Hematopoietic multipotent progenitor cell treated with erythropoietin and hydrocortisone succinate and interleukin-3 and kit ligand, for 17 days (in vitro differentiated cells): ENCODE results near the gene CRACDL.
"Not testable (repeated sequence)": the region's sequence is repeated elsewhere in the genome, so short reads cannot be mapped to it uniquely, and the experiment has no call there.

Source experiments
- DNase-seq: peaks from one replicate; pipeline ENCODE4 v3.0.0-alpha.2; 2015; ENCODE audit warnings: low spot score

The CRACDL gene

DNA sequence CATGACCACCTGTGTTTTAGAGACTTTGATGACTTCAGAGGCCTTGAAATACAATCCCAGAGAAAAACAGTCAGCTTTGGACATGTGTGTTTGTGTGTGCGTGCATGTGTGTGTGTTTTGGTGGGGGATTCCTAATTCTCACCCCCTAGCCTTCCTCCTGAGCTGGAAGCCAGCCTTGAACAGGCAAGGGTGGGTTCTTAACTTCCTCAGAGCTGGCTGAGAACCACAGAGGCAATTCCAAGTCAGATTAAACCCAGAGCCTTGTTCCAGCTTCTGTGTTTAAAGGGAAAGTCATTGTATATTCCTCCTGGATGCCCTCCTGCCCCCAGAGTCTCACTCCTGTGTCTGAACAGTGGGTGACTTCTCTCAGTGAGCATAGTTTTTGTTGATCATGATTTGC is 159.9 kb downstream of the CRACDL start:
- no peak for DNase-seq

DNA sequence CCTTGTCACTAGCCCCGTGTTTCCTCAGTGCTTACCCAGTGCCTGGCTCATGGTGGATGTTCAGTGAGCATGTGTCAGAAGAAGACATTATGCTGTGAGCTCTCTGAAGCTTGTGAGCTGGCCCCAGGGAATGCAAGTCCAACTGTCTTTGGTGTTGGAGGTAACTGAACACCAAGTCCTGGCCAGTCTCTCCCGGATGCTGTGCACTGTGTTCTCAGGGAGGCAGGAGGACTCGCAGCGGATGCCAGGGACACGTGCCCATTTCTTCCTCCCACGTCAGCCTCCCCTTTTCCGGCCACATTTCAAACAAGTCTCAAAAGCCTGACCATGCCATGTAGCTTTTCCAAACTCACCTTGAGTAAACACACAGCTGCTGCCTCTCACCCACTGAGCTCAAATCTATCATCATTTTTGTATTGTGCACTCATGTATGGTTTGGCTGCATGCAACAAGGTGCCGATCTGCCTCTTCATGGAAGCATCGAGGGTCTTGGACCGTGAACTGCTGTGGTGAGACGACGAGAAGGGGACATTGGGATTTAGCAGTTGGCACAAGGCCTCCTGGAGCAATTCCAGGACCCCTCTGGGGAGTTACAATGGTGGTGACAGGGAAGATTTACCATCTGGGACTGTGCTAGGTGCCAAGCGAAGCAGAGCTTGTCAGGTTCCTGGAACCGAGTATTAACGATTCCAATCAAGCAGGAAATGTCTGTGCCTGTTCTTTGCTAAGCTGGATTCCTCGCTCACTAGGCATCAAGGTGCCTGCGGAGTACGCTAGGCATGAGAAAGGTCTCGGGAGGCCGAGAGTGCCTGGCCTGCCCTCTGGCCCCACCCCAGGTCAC is 160.7 kb downstream of the CRACDL start:
- no peak for DNase-seq

DNA sequence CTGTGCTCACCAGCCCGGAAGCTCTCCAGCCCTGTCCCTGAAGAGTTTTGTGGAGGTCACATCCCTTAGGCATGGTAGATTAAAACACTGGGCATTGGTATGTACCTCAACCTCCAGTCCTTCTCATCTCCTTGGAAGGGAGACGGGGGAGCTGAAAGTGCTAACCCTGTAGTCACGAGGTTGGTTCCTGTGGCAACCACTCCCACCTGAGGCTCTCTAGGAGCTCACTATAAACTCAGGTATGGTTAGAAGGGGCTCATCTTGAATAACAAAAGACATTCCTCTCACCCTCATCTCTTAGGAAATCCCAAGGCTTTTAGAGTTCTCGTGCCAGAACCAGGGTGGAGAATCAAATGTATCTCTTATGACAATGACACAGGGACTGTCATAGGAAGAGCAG is 162.1 kb downstream of the CRACDL start:
- no peak for DNase-seq

DNA sequence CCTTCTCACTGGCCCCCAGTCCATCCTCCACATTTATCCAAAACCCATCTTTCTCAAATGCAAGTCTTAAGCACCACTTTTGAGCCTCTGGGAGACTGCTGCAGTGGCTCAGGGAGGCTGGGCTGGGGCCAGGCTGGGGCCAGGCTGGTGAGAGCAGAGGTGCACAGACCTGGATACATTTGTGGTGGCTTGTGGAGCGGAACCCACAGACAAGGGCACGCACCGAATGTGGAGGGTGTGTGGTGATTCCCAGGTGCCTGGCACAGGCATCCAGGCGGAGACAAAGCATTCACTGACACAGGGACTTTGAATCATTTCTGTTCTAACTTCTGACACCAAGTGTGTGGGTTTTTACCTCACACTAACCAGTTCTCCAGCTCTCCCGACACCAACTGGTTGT is 162.9 kb downstream of the CRACDL start:
- DNase-seq, result no peak

DNA sequence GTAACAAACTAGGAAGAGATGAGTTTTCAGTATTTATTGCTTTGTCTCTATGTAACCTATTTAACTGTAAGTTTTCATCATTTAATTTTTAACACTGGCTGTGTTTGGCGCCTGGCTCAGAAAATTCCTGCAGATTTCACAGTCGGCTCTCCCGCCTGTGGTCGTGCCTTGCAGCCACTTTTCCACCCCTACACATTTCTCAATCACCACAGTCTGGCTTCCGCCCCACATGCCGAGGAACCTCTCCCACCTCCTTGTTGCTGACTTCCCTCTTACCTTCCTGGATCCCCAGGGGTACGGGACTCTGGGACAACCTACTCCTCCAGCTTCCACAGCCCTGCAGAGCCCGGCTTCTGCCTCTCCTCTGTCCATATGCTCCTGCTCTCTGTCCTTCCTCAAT is 163.5 kb downstream of the CRACDL start:
- DNase-seq, result no peak

DNA sequence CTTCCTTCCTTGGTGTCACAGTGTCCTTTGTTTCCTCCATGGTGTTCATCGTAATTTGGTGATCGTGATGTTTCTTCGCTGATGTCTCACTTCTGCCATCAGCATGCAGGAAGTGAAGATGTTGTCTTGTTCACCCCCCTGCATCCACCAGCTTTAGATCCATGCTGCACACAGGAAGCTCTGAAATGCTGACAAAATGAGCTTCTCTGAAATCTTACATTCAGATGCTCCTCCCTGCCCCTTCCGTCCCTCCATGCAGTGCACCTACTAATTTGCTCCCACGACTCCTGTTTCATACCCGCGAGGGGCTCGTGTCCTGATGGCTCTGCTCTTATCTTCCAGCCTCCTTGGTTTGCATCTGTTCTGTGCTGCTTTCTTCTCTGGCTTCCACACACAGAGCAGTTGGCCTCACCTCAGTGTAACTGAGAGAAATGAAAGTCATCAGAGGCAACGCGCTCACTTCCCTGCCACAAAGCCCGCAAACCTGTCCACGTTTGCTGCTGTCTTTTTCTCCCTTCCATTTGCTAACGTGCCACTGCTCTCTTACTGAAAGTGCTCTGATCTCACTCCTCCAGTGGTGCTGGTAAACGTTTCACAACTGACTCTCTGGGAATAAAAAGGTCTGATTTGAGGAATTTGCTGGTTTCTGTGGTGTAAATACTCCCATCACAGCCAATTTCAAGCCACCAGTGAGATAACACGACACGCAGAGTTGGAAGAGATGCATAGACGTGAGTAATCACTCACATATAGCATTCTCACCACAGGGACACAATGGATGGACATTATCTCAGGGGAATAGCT is 164.1 kb downstream of the CRACDL start:
- DNase-seq, result no peak

DNA sequence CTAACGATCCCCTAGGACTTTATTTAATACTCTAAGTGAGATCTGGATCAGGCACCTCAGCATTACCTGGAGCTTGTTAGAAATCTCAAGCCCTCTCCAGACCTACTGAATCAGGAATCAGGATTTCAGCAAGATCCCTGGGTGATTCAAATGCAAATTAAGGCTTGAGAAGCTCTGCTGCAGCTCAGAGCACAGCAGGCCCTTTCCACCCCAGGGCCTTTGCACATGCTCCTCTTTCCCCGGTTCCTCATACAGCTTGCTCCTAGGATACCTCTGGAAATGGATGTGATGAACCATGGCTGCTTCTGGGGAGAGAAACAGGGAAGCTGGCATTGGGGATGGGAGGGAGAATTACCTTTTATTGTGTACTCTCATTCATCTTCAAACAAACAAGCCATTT is 164.8 kb downstream of the CRACDL start:
- no peak for DNase-seq

DNA sequence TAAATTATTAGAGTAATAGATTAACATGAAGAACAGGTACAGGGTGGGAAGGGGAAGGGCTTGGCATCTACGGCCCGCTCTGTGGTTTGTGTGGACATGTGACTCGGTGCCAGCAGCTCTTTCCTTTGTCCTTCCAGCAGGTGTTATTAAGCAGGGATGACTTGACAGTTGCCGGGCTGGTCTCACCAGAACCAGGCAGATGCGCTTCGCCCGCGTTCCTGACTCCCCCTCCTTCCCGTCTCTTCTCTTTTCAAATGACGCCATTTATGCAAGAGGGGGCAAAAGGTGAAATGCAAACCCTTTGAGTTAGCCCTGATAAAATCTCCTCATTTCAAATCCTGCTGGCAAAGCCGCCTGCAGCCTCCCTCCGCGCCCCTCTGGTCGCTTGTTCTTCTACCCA is 166.2 kb downstream of the CRACDL start:
- no peak for DNase-seq

DNA sequence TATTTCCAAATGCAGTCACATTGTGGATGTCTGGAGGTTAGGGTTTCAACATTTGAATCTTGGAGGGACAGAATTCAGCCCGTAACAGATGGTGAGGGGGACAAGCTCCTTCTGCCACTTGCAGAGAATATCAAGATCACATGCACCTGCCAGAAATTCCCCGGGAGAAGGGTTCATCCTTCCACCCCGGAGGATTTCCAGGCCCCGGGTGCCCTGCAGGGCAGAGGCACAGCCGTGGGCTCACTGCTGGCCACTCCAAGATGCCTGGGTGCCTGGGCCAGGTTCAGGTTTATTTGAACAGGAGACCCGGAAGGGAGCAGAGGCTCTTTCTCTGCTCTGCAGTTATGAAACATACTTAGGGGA is 166.9 kb downstream of the CRACDL start:
- DNase-seq, result no peak

DNA sequence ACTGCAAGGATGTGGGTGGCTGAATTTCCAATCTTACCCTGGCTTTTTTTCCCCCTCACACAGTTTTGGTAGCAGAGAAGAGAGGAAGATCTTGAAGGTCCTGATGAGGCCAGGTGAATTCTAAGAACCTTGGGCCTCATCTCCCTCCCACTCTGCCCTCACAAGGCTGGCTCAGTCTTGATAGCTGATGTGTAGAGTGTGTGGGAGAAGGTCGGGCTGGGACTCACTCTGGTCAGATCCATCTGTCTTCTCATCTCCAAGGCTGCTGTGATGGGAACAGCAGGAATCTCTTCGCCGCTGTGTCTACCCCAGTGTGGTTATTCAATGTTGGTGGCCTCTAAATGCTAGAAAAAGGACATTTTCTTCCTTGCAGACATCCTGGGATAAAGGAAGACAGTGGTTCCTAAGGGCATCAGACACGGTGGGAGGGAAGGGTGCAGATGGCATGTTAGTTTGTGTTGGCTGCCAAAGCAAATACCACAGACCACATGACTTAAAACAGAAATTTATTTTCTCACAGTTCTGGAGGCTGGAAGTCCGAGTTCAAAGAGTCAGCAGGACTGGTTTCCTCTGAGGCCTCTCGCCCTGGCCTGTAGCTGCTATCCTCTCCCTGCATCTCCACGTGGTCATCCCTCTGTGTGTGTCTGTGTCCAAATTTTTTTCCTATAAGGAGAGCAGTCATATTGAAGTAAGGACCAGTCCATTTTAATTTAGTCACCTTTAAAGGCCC is 167.5 kb downstream of the CRACDL start:
- DNase-seq, result no peak

DNA sequence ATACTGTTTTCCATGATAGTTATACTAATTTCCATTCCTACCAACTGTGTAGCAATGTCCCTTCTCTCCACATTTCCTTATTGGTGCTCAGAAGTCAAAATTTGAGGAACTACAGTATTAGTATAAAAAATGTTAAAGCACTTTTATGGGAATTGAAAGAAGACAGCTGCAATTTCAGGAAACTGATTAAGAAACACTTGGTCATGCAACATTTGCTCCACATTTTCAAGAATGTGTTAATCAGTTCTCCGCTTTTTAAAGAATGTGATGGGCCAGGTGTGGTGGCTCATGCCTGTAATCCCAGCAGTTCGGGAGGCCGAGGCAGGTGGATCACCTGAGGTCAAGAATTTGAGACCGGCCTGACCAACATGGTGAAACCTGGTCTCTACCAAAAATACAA is 171.5 kb downstream of the CRACDL start:
- no peak for DNase-seq

DNA sequence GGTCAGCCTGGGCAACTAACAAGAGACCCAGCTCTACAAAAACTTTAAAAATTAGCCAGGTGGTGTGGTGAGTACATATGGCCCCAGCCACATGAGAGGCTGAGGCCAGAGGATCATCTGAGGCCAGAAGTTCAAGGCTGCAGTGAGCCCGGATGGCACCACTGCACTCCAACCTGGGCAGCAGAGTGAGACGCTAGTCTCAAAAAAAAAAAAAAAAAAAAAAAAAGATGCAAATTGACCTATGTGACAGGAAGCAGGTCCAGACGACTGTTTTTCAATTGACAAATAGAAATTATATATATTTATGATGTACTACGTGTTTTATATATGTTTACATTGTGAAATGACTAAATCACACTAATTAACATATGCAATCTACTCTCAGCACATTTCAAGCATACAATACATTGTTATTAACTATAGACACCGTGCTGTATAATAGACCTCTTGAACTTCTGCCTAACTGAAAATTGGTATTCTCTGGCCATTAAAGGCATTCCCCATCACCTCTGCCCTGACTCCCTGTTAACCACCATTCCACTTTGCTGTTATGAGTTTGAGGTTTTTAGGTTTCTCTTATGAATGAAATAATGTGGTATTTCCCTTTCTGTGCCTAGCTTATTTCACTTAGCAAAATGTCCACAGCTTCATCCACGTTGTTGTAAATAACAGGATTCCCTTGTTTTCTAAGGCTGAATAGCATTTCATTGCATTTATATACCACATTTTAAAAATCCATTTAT is 172.6 kb downstream of the CRACDL start:
- no peak for DNase-seq

DNA sequence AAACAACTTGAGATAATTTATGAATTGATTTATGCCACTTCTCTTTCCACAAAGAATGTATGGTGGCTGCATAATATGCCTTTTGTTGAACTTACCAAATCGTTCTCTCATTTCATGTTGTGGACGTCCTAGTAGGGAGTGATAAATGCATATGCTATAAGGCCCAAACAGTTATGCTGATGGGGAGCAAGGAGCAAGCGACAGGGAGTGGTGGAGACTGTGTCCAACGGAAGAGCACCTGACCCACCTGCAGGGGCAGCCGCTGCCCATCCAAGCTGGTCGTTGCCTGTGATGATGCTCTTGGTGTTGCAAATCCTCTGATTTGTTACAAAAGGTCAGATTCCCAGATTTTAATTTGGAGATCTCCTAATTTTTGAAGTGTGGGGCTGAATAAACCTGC is 174.1 kb downstream of the CRACDL start:
- no peak for DNase-seq

DNA sequence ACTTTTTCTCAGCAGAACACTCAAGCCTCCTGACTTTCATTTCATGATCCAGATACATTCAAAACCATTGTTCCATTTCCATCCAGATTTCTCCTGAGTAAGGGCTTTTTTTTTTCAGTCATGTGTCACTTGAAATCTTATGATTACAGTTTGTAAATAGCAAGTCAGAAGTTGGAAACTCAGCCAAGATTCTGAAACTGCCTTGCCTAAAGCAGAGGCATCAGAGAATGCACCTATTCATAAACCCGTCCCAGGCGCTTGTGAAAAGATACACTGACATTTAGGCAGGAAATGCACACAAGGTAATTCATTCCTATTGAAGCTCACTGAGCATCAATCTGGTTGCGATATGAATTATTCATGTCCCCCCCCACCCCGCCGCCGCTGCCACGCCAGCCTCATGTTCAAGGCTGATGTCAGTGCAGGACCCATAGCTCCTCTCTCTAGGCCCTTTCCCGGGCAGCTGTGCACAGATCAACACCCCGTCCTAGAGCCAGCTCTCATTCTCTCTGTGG is 174.7 kb downstream of the CRACDL start:
- no peak for DNase-seq

DNA sequence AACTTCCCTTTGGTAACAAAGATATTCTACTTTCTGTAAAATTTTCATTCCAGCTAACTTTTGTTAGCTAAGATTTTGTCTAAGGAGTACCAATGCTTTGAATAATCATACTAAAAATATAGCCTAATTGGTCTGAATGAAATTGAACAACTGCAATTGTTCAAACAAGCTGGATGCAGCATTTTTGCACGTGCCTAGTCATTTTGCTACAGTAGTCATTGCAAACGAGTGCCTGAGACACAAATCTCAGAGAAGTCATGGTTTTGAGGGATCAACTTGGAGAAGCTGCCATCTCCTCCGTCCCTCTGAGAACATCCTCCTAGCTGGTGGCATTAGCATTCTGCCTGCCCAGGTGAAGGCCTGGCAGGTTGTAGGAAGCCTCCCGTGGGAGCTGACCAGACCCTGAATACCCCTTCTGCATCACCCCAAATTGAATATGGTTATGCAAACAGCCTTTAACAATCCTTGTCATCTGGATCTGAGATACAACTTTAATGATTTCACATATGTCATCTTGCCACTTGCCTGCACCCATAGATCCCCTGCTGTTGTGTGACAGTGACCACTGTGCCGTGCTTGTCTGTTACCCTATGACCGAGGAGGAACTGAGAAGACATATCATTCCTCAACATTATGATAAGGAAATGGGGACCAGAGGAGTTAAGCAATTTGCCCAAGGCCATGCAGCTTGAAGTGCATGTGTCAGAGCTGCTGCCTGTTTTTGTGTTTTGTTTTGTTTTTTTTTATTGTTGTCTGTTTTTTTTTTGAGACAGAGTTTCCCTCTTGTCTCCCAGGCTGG is 176.0 kb downstream of the CRACDL start:
- no peak for DNase-seq

DNA sequence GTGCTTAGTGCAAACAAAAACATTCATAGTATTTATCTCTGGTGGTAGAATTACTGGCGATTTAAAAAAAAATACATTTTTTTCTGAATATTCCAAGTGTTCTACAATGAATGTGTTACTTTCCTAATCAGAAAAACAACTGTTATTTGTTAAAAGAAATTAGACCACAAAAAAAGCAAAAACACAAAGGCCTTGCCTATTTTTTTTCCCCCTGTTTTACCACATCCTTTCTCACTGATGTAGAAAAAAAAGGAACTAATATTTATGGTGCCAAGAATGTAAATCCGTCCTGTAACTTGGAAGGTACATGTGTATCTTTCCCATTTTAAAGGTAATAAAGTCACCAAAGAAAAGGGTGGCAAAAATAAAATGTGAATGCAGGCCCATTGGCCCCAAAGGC is 176.7 kb downstream of the CRACDL start:
- no peak for DNase-seq

DNA sequence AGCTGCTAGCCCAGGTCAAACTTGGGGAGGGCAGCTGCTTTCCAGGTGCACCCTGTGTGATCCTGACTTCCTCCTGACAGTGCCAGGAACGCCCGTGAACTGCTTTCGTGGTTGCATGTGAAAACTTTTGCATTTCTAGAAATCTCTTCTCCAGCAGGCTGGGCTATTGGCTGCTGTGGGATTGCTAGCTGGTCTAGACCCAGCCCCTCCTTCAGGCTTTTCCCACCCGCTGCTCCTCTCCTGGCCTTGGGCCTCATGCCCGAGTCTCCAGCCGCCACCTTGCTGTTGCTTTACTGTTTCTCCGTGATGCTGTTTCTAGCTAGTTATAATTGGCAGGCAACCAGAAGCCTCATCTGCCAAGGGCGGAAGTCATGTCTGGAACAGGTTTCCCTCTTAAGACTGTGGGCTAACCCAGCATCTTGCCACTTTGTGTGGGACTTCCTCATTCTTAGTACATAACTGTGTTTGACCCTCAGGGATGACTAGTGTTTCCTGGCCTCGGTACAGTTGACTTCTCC is 178.1 kb downstream of the CRACDL start:
- DNase-seq, result no peak

DNA sequence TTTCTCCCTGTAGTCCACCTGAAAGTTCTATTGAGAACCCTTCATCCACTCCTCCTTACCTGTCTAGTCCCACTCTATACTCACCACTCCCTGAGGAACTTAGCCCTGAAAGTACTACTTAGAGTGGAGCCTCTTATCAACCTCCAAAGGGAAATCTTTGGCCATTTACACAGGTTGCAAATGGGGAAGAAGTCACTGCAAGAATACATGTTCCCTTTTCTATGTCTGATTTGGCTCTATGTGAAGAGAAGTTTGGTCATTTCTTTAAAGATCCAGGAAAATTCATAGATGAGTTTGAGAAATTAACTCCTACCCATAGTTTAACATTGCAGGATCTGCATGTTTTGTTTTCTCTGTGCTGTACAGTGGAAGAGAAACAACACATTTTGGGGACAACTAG is 182.2 kb downstream of the CRACDL start:
- no peak for DNase-seq

DNA sequence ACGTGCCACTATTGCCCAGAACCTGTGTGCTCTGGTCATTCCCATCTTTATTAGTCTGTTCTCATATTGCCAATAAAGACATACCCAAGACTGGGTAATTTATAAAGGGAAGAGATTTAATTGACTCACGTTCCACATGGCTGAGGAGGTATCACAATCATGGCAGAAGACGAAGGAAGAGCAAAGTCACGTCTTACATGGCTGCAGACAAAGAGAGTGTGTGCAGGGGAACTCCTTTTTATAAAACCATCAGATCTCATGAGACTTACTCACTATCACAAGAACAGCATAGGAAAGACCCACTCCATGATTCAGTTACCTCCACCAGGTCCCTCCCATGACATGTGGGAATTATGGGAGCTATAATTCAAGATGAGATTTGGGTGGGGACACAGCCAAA is 183.3 kb downstream of the CRACDL start:
- not testable (repeated sequence) for DNase-seq

DNA sequence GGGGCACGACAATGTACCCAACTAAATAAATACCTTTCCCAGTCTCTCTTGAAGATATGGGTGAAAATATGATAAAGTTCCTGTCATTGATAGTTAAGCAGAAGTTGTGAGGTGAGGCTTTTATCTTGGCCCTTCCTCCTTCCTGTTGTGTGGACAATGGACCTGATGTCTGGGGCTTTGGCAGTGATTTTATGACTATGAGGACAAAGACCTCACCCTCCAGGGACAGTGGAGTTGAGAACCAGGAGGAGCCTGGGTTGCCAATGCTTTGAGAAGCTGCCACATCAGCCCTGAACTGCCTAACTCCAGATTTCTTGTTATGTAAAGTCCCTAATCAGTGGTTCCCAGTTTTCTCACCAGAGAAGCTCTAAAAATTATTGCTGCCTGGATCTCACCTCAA is 184.3 kb downstream of the CRACDL start:
- no peak for DNase-seq
